GM15510 (cell line): ENCODE data around the gene SLC6A9.

Experiments used
- POLR2A ChIP-seq: IDR thresholded peaks from 3 replicates; pipeline ENCODE4 v1.6.1; 2011; ENCODE audit warnings: borderline replicate concordance; ENCODE audit not compliant: insufficient read length; ENCODE audit errors: extremely low read depth

The SLC6A9 gene

DNA sequence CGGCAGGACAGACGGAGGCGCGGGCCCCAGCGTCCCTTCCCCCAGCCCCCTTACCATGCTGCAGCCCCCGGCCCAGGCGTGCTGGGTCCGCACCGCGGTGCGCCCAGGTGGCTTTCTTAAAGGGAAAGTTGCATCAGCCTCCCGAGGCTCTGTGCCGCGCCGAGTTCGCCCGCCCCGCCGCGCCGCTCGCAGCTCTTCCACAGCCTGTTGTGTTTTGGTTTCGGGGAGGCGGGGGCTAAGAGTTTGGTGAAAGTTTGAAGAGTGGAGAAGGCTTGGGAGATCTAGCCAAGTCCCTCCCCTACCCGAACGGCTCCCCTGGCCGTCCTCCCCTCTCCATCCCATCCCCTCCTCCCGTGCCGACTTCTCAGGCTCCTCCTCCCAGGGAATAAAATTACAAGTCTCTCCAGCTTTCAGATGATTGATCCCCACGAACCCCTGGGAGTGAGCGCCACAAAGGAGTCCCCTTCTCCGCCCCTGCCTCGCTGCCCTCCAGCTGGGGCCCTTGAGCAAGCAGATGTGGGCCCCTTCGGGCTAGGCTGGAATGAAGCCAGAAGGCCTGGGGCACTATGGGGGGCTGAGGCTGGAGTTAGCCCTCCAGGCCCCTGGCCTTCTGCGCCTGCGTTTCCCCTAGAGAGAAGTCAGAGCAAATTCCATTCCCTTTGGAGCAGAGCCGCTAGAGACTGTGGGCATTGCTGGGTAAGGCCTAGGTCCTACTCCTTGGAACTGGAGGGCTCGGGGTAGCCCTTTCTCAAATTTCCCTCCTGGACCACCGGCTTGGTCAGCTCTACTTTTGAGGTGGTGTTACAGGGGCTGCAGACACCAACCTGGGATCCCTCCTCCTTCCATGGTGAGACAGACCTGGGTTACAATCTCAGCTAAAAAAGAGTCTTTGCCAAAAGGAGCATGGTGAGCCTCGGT lies at the start of gene SLC6A9:
SLC6A9 (minus strand) TSS at position 211 of the 918 bp plus-strand sequence. CDS start 7,185 bp downstream, outside the sequence.
- no peak for TF ChIP-seq POLR2A

GRCh38 chr1:44079566-44079965 lies 48.3 kb upstream of the SLC6A9 start:
- no peak for TF ChIP-seq POLR2A

DNA sequence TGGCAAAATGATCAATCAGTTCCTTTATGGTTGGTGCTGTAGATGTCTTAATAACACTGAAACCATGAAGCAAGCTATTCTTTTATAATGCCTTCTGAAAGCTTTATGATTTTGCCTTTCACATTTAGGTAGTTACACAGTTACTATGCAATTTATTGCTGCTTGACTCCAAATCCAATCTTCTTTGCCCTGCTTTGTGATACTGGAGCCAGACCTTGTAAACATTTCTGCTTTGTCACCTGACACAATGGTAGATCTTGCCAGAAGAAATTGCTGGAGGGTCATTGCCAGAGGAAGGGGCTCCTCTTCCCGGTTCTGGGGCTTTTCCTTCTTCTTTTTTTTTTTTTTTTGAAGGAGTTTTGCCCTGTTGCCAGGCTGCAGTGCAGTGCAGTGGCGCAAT lies 46.8 kb upstream of the SLC6A9 start:
- TF ChIP-seq POLR2A, result no peak

- no peak for TF ChIP-seq POLR2A
Measured at GRCh38 chr1:44077421-44077820, 46.2 kb upstream of the SLC6A9 start.

DNA sequence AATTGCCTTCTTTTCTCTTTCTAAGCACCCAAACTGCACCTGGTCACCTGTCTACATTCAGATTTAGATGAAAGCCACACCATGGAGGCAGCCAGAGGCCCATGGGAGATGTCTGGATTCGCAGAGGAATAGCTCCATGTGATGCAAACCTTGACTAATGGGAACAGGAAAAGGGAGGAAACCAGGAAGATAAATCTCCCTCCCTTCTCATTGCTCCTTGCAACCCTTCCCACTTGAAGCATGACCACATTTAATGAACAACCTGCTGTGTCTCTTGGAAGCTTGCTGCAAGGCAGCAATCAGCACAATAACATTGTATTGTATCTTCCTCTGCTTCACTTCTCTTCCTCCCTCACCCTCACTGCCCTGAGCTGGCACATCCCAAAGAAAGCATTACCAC lies 44.8 kb upstream of the SLC6A9 start:
- TF ChIP-seq POLR2A, result no peak

- no peak for TF ChIP-seq POLR2A
Measured at GRCh38 chr1:44074415-44074814, 43.2 kb upstream of the SLC6A9 start.

GRCh38 chr1:44073528-44073927 lies 42.3 kb upstream of the SLC6A9 start:
- TF ChIP-seq POLR2A, result no peak

GRCh38 chr1:44072821-44073220 lies 41.6 kb upstream of the SLC6A9 start:
- no peak for TF ChIP-seq POLR2A

DNA sequence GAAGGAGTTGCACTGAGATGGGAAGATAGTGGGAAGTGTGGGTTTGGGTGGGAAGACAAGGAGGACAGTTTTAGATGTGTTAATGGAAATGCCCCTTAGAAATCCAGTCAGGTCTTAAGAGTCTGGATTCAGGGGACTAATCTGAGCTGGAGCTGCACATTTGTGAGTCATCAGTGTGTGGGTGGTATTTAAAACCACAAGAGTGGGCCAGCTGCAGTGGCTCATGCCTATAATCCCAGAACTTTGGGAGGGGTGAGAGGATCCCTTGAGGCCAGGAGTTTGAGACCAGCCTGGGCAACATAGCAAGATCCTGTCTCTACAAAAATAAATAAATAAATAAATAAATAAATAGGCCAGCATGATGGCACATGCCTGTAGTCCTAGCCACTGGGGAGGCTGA lies 40.9 kb upstream of the SLC6A9 start:
- no peak for TF ChIP-seq POLR2A

GRCh38 chr1:44071461-44071860 lies 40.2 kb upstream of the SLC6A9 start:
- no peak for TF ChIP-seq POLR2A

DNA sequence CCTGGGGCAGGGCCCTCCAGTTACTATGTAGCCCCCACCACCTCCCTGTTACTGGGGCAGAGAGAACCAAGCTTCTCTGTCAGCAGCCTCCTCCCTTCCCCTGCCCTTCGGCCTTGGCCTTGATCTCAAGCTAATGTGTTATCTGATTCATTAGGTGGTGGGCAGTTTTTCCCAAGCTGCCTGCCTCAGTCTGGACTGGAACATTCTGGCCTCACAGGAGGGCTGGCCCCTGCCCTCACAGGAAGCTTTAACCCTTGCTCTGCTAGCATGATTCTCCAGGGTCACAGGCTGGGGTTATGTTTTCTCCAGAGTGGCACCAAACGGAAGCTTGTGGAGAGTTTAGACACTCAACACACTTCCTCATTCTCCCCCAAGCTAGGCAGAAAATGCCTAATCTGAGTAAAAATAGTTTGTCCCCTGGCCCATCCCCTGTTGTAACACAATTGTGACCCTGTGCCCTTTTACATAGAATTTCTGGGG lies 37.2 kb upstream of the SLC6A9 start:
- no peak for TF ChIP-seq POLR2A

- TF ChIP-seq POLR2A, result no peak
Measured at GRCh38 chr1:44067266-44068250, 36.3 kb upstream of the SLC6A9 start.

DNA sequence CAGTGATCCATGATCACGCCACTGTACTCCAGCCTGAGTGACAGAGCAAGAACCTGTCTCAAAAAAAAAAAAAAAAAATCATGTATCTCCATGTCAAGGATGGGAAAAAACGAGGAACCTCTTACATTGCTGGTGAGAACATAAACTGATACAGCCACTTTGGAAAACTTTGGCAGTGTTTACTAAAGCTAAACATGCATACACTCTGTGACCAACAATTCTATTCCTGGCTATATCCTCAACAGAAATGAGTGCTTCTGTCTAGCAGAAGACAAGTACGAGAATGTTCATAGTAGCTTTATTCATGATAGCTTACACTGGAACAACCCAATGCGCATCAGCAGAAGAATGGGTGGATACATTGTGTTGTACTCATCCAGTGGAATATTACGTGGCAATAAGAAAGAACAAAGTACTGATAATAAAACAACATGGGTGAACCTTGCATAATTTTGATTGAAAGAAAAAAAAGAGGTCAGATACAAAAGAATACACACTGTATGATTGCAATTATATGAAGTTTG lies 31.5 kb upstream of the SLC6A9 start:
- no peak for TF ChIP-seq POLR2A

GRCh38 chr1:44061857-44062256 lies 30.6 kb upstream of the SLC6A9 start:
- TF ChIP-seq POLR2A, result no peak

- no peak for TF ChIP-seq POLR2A
Measured at GRCh38 chr1:44060830-44061267, 29.6 kb upstream of the SLC6A9 start.

DNA sequence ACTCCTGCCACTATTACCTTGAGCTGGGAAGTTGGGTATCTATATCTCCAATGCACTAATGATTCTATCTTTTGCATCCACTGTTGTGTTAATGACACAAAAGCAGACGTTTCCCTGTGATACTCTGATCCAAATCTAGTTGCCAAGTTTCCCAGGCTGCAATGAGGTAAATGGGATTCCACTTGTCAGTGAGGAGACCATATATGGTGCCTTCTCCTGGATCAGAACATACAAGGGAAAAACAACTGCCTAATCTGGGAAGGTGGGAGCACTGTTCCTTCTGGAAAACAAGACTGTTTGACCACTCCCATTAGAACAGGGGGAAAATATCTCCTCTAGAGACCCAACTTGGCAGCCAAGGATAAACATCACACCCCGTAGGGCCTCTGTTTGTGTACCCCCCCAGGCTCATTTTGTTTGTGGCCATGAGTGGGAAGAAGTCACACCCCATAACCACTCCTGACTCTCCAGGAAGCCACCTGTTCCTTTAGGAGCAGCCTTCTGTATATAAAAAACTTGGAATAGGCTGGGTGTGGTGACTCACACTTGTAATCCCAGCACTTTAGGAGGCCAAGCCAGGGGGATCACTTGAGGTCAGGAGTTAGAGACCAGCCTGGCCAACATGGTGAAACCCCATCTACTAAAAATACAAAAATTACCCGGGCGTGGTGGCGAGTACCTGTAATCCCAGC lies 28.5 kb upstream of the SLC6A9 start:
- TF ChIP-seq POLR2A, result no peak
